Measurements from ENCODE around the gene GDF10. TPM values are rescaled to one million over a fixed set of nuclear protein-coding genes. Genes with fewer than 3 reads are reported as not detected.

Gene GDF10
- total RNA-seq, 1 experiment from 2014 or later: not detected

- peaks cover 77% of the 10 kb centered on the region for H3K27me3 Mint-ChIP-seq (ENCODE audit: unreplicated experiment)
- BruUV-seq (replicated peaks): no TSS peak
- intact Hi-C loops (cut with micrococcal nuclease; ENCODE audit: unreplicated experiment): no loop called here
- CTCF ChIA-PET: interaction anchor here (0.6 kb wide), 1 partner anchor 20 kb away, joined by 4 read pairs; no protein-coding TSS in a partner anchor
- no peaks in the 10 kb centered on the region for H3K36me3 Mint-ChIP-seq (ENCODE audit: insufficient read depth, unreplicated experiment)
- H3K9me3 Mint-ChIP-seq (ENCODE audit: low read depth, unreplicated experiment): no peaks in the 10 kb centered on the region
- H3K4me1 Mint-ChIP-seq (ENCODE audit: low read depth, unreplicated experiment): no peaks in the 10 kb centered on the region
- H3K4me3 Mint-ChIP-seq (ENCODE audit: low read depth, unreplicated experiment): no peak overlapping the region
- no peak overlapping the region for H3K27ac Mint-ChIP-seq (ENCODE audit: unreplicated experiment)
- DNase-seq: no peak
- TF ChIP-seq, protein P1, sequence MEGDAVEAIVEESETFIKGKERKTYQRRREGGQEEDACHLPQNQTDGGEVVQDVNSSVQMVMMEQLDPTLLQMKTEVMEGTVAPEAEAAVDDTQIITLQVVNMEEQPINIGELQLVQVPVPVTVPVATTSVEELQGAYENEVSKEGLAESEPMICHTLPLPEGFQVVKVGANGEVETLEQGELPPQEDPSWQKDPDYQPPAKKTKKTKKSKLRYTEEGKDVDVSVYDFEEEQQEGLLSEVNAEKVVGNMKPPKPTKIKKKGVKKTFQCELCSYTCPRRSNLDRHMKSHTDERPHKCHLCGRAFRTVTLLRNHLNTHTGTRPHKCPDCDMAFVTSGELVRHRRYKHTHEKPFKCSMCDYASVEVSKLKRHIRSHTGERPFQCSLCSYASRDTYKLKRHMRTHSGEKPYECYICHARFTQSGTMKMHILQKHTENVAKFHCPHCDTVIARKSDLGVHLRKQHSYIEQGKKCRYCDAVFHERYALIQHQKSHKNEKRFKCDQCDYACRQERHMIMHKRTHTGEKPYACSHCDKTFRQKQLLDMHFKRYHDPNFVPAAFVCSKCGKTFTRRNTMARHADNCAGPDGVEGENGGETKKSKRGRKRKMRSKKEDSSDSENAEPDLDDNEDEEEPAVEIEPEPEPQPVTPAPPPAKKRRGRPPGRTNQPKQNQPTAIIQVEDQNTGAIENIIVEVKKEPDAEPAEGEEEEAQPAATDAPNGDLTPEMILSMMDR (IDR thresholded peaks at IDR 0.05; ENCODE audit: unreplicated experiment): no peak
Measured at GRCh38 chr10:47254611-47255010, 45.4 kb upstream of the GDF10 start.

GRCh38 chr10:47255033-47255813 is 44.8 kb upstream of the GDF10 start:
- Mint-ChIP-seq H3K9me3 (ENCODE audit: low read depth, unreplicated experiment) (no peaks in the 10 kb centered on the region), H3K27me3 (ENCODE audit: unreplicated experiment) (peaks cover 79% of the 10 kb centered on the region), H3K36me3 (ENCODE audit: insufficient read depth, unreplicated experiment) (no peaks in the 10 kb centered on the region), H3K27ac (ENCODE audit: unreplicated experiment) (no peak overlapping the region), H3K4me3 (ENCODE audit: low read depth, unreplicated experiment) (no peak overlapping the region), H3K4me1 (ENCODE audit: low read depth, unreplicated experiment) (no peaks in the 10 kb centered on the region)
- TF ChIP-seq, protein P1 (IDR thresholded peaks at IDR 0.05; ENCODE audit: unreplicated experiment): no peak
- no peak for DNase-seq
- BruUV-seq (replicated peaks): no TSS peak
- CTCF ChIA-PET: no interaction called here
- intact Hi-C loops (cut with micrococcal nuclease; ENCODE audit: unreplicated experiment): no loop called here

DNA sequence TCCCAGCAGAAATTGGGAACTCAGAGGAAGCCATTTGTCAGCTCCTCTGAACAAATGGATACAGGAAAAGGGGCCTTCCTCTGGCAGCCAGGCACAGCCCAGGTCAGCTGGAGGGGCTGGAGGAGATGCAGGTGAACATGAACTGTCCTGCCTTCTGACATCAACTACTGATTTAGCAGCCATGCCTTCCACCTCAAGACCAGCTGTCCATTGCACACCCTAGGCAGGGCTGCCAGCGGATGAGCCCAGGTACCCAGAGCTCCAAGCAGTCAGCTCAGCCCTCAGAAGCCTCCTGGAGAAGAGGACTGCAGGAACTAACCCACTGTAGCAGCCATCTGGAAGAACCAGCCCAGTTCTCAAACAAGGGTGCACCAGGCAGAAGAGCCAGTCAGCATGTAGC is 44.1 kb upstream of the GDF10 start:
- no peak for DNase-seq
- Mint-ChIP-seq H3K4me1 (ENCODE audit: low read depth, unreplicated experiment) (no peaks in the 10 kb centered on the region), H3K27me3 (ENCODE audit: unreplicated experiment) (peaks cover 84% of the 10 kb centered on the region), H3K9me3 (ENCODE audit: low read depth, unreplicated experiment) (no peaks in the 10 kb centered on the region), H3K36me3 (ENCODE audit: insufficient read depth, unreplicated experiment) (no peaks in the 10 kb centered on the region), H3K4me3 (ENCODE audit: low read depth, unreplicated experiment) (no peak overlapping the region), H3K27ac (ENCODE audit: unreplicated experiment) (no peak overlapping the region)
- TF ChIP-seq, protein P1 (IDR thresholded peaks at IDR 0.05; ENCODE audit: unreplicated experiment): no peak
- BruUV-seq (replicated peaks): no TSS peak
- intact Hi-C loops (cut with micrococcal nuclease; ENCODE audit: unreplicated experiment): no loop called here
- CTCF ChIA-PET: no interaction called here

GRCh38 chr10:47256751-47257336 is 43.2 kb upstream of the GDF10 start:
- H3K27ac Mint-ChIP-seq (ENCODE audit: unreplicated experiment): no peak overlapping the region
- intact Hi-C loops (cut with micrococcal nuclease; ENCODE audit: unreplicated experiment): no loop called here
- peaks cover 84% of the 10 kb centered on the region for H3K27me3 Mint-ChIP-seq (ENCODE audit: unreplicated experiment)
- CTCF ChIA-PET: no interaction called here
- TF ChIP-seq, protein P1 (IDR thresholded peaks at IDR 0.05; ENCODE audit: unreplicated experiment): no peak
- no peaks in the 10 kb centered on the region for H3K4me1 Mint-ChIP-seq (ENCODE audit: low read depth, unreplicated experiment)
- H3K9me3 Mint-ChIP-seq (ENCODE audit: low read depth, unreplicated experiment): no peaks in the 10 kb centered on the region
- no peak for DNase-seq
- no TSS peak for BruUV-seq (replicated peaks)
- no peaks in the 10 kb centered on the region for H3K36me3 Mint-ChIP-seq (ENCODE audit: insufficient read depth, unreplicated experiment)
- H3K4me3 Mint-ChIP-seq (ENCODE audit: low read depth, unreplicated experiment): no peak overlapping the region

Data from Calu3 (cell line).